HG03103 (cell line): ENCODE results near the gene ACAA1.
"Not testable (repeated sequence)": the region's sequence is repeated elsewhere in the genome, so short reads cannot be mapped to it uniquely, and the experiment has no call there.

ENCODE experiments used
- ATAC-seq: cut with Tn5 transposase; IDR thresholded peaks from one replicate; pipeline ENCODE4 v1.9.1; 2021; ENCODE audit warnings: low read depth; ENCODE audit not compliant: unreplicated experiment

Gene ACAA1

DNA sequence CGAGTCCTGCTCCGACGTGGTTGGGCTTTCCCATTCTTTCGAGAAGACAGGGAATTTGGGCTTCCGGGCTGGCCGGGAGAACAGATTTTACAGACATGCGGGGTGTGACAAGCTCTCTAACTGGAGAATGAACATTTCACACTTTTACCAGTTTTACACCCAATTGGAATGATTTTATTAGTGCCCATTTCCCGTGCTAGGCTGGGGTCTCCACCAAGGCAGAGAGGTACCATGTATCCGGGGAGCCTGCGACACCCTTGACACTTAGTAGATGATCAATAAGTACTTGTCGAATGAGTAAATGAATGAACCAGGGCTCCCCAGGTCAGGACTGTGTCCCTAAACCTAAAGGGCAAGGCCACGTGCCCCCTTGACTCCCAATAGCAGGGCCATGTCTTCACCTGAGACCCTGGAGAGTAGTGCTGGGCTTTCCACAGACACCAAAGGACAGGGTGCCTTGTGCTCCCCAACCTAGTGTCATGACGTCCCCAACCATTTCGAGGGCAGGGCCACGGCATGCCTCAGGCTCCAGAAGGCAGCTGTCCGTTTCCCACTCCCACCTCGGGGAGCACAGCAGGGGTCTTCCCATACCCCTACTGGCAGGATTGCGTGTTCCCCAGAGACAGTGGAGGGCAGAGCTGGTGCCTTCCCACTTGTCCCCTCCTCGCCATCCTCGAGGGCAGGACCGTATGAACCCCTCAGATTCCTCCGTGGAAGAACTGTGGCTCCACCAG lies 855 bp upstream of the ACAA1 start:
- ATAC-seq = no peak

DNA sequence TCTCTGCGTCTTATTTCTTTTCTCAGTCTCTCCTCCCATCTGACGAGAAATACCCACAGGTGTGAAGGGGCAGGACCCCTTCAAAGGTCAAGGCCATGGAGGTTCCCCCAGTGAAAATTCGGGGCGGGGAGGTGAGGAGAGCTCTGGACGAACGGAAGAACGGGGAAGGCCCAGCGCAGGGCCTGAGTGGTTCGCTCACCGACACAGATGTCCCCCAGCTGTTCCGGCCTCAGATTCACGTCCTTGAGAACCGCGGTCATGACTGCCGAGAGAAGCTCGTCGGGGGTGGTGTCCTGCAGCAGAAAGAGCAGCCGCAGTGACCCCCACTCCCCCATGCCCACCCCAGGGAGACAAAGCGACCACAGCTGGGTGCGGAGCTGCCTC lies 542 bp downstream of the ACAA1 start:
- ATAC-seq = no peak

DNA sequence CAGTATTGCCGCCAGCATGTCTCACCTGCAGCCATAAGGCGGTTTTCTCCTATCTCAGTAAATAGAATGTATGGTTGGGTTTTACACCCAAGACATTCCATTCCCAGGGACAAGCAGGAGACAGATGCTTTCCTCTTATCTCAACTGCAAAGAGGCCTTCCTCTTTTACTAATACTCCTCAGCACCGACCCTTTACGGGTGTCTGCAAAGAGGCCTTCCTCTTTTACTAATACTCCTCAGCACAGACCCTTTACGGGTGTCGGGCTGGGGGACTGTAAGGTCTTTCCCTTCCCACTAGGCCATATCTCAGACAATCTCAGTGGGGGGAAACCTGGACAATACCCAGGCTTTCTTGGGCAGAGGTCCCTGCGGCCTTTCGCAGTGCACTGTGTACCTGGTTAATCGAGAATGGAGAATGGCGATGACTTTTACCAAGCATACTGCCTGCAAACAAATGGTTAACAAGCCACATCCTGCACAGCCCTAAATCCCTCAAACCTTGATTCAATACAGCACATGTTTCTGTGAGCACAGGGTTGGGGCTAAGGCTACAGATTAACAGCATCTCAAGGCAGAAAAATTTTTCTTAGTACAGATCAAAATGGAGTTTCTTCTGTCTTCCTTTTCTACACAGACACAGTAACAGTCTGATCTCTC lies 1.2 kb downstream of the ACAA1 start:
- not testable (repeated sequence) for ATAC-seq

DNA sequence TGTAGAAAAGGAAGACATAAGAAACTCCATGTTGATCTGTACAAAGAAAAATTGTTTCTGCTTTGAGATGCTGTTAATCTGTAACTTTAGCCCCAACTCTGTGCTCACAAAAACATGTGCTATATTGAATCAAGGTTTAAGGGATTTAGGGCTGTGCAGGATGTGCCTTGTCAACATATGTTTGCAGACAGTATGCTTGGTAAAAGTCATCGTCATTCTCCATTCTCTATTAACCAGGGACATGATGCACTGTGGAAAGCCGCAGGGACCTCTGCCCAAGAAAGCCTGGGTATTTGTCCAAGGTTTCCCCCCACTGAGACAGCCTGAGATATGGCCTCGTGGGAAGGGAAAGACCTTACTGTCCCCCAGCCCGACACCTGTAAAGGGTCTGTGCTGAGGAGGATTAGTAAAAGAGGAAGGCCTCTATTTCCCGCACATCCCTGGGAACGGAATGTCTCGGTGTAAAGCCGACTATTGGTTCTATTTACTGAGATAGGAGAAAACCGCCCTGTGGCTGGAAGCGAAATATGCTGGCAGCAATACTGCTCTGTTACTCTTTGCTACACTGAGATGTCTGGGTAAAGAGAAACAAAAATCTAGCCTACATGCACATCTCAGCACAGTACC lies 2.3 kb downstream of the ACAA1 start:
- not testable (repeated sequence) for ATAC-seq

GRCh38 chr3:38133557-38134405 lies 3.1 kb downstream of the ACAA1 start:
- no peak for ATAC-seq

GRCh38 chr3:38133209-38133556 lies 3.7 kb downstream of the ACAA1 start:
- no peak for ATAC-seq

DNA sequence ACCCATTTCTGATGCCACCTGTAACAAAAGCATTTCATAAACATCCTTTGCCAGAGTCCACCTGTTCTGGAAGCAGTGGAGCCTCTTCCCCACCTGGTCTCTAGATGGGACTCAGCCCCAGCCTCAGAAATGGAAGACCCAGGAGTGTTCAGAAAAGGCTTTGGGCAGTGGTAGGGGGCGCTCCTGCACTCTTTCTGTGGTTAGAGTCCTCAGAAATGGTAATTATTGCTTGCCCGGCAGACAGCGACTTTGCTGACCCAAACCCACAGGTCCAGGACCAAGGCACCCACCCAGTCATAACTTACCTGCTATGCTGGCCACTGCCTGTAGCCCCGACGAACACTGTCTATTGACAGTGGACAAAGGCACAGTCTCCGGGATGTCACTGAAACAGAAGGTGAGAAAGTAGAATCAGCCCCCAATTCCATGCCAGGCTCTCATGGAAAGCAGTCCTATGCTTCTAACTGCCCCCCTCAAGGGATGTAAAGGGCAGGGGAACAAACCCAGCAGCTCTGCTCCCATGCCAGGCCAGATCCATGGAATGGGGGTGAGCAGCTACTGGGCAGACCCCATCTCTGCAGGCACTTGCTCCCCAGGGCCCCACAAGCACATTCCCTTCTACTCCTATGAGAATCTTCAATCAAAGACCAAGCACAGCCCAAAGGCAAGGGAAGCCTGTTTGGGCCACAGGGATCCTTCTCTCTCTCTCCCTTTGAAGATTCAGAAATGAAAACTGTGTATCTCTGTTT lies 5.1 kb downstream of the ACAA1 start:
- ATAC-seq = no peak

GRCh38 chr3:38130631-38131065 lies 6.3 kb downstream of the ACAA1 start:
- no peak for ATAC-seq

GRCh38 chr3:38129058-38129457 lies 7.9 kb downstream of the ACAA1 start:
- ATAC-seq = no peak

DNA sequence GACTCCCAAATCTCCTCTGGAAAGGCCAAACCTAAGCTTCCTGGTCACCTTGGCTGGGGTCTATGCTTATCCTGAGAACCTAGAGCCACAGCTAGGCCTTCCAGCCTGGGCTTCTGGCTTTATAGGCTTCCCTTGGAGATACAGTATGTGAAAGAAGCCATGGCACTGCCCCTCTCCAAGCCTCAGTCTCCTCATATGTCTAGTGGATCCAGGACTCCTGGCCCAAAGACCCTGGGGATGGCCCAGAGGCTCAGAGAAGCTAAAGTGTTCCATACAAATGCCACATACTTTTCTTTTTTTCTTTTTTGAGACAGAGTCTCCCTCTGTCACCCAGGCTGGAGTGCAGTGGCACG lies 8.6 kb downstream of the ACAA1 start:
- ATAC-seq = no peak

DNA sequence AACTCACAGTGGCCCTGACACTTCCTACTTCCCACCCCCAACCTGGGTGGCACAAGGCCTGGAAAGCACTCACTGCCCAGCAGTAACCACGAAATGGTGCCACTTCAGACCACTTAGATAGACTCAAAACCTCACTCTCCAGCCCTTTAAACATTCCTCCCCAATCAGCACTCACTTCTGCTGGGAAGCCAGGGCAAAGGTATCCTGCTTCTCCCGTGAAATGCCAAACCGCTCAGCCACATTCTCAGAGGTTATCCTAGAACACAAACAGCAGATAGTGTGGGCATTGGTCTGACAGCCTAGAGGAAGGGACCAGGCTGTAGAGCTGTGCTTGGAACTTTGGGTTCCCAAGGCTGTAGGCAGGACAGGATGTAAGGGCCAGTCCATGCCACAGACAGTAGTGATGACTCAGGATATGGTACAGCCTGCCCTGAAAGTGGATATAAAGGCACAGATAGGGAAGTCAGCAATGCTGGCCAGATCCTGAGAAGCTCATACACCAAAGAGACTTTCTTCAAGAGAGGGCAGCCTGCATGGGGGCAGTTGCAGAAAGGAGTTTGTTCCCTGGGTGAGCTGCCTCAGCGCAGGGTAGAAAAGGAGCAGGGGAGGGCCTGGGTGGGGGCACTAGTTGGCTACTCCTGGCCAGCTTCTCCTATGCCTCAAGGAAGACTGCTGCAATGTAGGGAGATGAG lies 9.2 kb downstream of the ACAA1 start:
- ATAC-seq = no peak

GRCh38 chr3:38126121-38126892 lies 10.6 kb downstream of the ACAA1 start:
- no peak for ATAC-seq

DNA sequence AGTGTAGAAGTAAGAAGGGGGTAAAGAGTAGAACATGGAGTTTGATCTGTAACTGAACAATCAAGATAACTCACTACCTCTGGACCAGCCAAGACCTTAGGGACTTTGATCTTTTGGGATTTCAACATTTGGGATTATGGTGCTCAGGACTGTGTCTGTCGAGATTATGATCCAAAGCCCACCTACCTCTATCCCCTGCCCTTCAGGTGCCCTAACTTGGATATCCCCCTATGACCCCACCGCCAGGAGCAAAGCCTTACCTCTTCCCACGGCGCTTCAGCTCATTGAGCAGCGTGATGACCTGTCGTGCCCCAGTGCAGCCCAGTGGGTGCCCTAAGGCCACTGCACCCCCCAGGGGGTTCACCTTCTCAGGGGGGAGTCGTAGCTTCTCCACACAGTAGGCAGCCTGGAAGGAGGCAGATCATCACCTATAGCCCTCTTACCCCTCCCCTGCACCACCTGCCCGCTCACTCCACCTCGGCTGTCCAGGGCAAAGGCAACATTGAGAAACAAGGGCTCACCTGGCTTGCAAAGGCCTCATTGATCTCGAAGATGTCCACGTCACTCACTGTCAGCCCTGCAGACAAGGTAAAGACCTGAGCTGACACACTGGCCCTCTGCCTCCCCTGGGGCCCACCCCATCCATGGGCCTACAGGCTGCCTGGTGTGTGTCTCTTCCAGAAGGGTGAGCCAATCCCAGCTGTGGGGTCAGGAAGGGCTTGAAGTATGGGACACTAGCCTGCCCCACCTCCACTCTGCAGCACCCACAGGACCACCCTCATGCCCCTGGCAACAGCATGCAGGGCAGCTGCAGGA lies 11.4 kb downstream of the ACAA1 start:
- no peak for ATAC-seq

DNA sequence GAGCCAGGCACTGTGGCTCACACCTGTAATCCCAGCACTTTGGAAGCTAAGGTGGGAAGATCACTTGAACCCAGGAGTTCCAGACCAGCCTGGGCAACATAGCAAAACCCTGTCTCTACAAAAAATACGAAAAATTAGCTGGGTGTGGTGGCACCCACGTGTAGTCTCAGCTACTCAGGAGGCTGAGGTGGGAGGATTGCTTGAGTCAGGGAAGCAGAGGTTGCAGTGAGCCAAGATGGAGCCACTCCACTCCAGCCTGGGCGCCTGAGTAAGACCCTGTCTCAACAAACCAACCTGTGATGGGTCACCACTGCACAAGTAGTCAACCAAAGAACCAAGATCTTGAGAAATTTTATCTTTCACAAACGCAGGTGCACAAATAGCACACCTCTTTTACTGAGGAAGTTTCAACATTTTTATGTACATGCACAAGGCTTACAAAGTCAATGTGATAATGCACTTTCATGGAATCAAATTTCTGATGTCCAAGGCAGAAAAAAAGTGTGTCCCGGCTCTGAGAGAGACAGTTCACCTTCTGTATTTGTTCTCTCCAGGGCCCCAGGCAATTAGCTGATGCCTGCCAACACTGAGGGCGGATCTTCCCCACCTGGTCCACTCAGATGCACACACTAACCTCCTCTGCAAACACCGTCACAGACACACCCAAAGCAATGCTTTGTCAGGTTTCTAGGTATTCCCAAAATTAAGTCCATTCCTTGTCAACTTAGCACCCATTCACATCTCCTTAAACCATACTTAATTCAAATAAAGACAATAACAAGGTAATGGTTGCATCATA lies 12.4 kb downstream of the ACAA1 start:
- no peak for ATAC-seq

- no peak for ATAC-seq
Measured at GRCh38 chr3:38122712-38123290, 14.1 kb downstream of the ACAA1 start.

GRCh38 chr3:38121832-38122461 lies 15.0 kb downstream of the ACAA1 start:
- ATAC-seq = no peak

GRCh38 chr3:38121451-38121831 lies 15.5 kb downstream of the ACAA1 start:
- no peak for ATAC-seq
